ENCODE results near the gene SMG1.

- TF ChIP-seq CTCF (IDR thresholded peaks at IDR 0.05) = no peak
- no peak for TF ChIP-seq ZFX (IDR thresholded peaks at IDR 0.05; ENCODE audit: borderline replicate concordance)
Observed at GRCh38 chr16:18950469-18951185, 24.4 kb upstream of the SMG1 start.

Measured in 22Rv1 (cell line).